ENCODE results near the gene NBPF4. TPM values are rescaled to one million over a fixed set of nuclear protein-coding genes. Genes with fewer than 3 reads are reported as not detected.
"Not testable (repeated sequence)": the region's sequence is repeated elsewhere in the genome, so short reads cannot be mapped to it uniquely, and the experiment has no call there.

NBPF4 gene, protein sequence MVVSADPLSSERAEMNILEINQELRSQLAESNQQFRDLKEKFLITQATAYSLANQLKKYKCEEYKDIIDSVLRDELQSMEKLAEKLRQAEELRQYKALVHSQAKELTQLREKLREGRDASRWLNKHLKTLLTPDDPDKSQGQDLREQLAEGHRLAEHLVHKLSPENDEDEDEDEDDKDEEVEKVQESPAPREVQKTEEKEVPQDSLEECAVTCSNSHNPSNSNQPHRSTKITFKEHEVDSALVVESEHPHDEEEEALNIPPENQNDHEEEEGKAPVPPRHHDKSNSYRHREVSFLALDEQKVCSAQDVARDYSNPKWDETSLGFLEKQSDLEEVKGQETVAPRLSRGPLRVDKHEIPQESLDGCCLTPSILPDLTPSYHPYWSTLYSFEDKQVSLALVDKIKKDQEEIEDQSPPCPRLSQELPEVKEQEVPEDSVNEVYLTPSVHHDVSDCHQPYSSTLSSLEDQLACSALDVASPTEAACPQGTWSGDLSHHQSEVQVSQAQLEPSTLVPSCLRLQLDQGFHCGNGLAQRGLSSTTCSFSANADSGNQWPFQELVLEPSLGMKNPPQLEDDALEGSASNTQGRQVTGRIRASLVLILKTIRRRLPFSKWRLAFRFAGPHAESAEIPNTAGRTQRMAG
- polyA plus RNA-seq (2011; rRNA removed) (0.37 and 0.56 TPM in 2 replicates), polyA plus RNA-seq (2017; fragmentation: RNase III; extraction: RNeasy Plus Mini Kit Qiagen cat#74134 plus additional on column Dnase treatment) (0.21 to 0.42 TPM (median 0.25 TPM) in 3 replicates), polyA minus RNA-seq (2011; rRNA and poly(A)+ RNA removed) (0.24 and 0.25 TPM in 2 replicates)
- 0.03 TPM in 2 replicates for polyA plus RNA-seq (2012; cell fraction: cytosol; rRNA removed)
- 0.11 and 0.16 TPM in 2 replicates for polyA plus RNA-seq (2012; cell fraction: nucleus; rRNA removed)

DNA sequence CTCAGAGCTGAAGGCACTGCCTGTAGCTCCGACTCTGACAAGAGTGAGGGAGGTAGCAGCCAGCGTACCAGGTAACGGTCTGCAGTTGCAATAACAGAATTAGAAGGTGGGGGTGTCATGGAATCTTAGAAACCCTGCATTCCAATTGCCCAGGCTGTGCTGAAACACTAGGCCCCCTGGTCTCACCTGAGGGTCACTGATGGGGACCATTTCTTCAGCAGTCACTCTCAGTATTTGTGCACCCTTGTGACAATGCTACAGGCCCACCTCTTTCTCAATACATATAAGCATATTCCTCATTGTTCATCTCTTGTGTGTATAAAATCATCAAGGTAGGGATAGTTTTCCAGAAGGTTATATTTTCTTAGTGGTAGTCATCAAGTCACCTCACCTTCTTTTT, at the start of gene NBPF4:
Gene NBPF4, minus strand, starts transcription at position 101 of the 400 bp plus-strand sequence. CDS start 315 bp downstream, outside the sequence.
- H3K4me2 ChIP-seq; CTCF ChIA-PET; FAIRE-seq; DNase-seq (ENCODE audit: low read depth in 1 of 2, low spot score in 1 of 2); H3K9me3 ChIP-seq; H3K4me3 ChIP-seq; POLR2A ChIA-PET; H3K4me1 ChIP-seq; H3K27ac ChIP-seq; ATAC-seq: not testable (repeated sequence)
- 80% methylated on average over 1 of the region's 3 CpGs for WGBS (ENCODE audit: missing lambda C conversion rate)

DNA sequence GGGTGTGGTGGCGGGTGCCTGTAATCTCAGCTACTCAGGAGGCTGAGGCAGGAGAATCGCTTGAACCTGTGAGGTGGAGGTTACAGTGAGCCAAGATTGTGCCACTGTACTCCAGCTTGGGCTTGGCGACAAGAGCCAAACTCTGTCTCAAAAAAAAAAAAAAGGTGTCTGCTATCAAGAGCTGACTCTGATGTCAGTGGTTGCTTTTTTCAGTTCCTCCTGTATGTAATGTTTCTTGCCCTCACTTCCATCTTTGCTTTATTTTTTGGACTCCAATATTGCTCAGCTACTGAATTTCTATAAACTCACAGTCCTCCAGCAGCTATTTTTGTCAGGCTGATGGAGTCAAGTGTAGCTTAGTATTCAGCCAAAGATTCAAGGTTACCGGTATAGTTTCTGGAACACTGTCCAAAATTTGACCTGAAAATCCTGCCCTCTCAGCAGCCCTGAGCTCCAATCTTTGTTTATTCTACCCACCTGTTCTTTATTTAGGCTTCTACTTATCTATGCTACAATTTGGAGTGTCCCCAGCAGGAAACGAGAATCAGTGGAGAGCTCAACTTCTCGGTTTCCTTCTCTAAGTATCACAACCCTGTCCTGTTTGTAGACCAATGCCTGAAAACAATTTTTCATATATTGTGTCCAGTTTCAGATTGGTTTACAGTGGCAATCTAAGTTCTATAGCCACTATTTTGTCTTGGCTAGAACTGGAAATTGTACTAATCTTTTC, 38.8 kb upstream of the NBPF4 start:
- H3K9me3 ChIP-seq; H3K4me2 ChIP-seq; DNase-seq (ENCODE audit: low read depth in 1 of 2, low spot score in 1 of 2); CTCF ChIA-PET; POLR2A ChIA-PET; H3K4me3 ChIP-seq; H3K27ac ChIP-seq; FAIRE-seq; H3K4me1 ChIP-seq; ATAC-seq: not testable (repeated sequence)
- WGBS (ENCODE audit: missing lambda C conversion rate), result no CpG with 5 or more reads among the region's 6 CpGs

DNA sequence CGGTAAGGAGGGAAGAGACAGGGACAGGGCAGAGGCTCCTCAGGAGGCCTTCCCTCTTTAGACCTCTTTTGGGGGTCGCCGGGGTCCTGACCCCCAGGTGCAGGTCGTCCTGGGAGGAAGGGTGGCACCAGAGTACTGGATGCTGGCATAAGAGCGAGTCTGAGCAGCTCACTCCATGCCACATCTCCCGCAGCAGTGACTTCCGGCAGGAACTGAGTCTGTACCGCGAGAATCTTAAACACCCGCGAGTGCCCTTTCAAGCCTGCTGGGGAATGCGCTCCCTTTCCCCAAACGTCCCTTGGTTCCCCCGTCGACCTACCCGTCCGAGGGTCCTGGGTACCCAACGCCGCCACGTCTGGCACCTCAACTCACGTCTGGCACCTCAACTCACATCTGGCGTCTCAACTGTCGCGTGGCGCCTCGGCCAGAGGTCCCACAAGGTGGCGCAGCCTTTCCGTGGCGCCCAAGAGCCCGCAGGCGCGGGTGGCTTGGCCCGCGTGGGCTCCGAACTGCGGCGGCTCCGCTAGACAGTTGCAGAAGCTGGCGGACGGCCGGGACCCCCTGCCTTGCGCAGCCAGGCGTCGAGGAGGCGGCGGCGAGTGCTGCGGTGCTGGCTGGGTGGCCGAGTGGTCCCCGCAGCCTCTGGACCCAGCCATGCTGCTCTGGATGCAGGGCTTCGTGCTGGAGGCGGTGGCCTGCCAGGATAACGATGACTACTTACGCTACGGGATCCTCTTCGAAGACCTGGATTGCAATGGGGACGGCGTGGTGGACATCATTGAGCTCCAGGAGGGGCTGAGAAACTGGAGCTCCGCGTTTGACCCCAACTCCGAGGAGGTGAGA, 28.8 kb upstream of the NBPF4 start:
- FAIRE-seq; CTCF ChIA-PET; POLR2A ChIA-PET; H3K4me2 ChIP-seq; H3K9me3 ChIP-seq; H3K4me3 ChIP-seq; H3K27ac ChIP-seq; DNase-seq (ENCODE audit: low read depth in 1 of 2, low spot score in 1 of 2); H3K4me1 ChIP-seq: not testable (repeated sequence)
- peak; percentile 70 to 72 for ATAC-seq
- whole genome bisulfite sequencing (ENCODE audit: missing lambda C conversion rate), result no CpG with 5 or more reads among the region's 61 CpGs

DNA sequence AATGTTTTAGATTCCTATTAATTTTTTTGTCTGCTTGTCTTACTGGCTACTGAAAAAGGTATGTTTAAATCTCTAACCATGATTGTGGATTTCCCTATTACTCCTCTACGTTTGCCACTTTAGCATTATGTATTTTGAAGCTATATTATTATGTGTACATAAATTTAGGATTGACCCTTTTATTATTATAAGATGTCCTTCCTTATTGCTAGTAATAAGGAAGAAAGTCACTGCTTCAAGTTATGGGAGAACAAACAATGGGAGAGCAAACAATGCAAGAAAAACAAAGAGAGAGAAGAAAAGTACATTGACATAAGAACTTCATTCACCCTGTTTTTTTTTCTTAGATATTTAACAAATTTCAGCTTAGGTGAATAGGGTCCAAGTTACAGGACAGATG, 23.2 kb upstream of the NBPF4 start:
- CTCF ChIA-PET; FAIRE-seq; POLR2A ChIA-PET; DNase-seq (ENCODE audit: low read depth in 1 of 2, low spot score in 1 of 2); H3K9me3 ChIP-seq; H3K27ac ChIP-seq; ATAC-seq; H3K4me2 ChIP-seq; H3K4me1 ChIP-seq; H3K4me3 ChIP-seq: not testable (repeated sequence)
- WGBS (ENCODE audit: missing lambda C conversion rate), result 6% methylated on average over 1 of the region's 1 CpG

DNA sequence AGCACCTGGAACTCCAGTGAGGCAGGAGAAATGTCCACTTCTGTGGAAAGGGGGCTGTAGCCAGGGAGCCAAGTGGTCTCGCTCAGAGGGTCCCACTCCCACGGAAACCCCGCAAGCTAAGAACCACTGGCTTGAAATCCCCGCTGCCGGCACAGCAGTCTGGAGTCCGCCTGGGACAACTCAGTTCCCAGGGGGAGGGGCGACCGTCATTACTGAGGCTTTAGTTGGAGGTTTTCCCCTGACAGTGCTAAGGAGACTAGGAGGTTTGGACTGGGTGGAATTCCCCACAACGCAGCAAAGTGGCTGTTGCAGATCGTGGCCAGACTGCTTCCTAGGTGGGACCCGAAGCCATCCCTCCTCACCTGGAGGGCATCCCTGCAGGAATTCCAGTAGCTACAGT, 18.1 kb upstream of the NBPF4 start:
- H3K4me1 ChIP-seq; ATAC-seq; H3K9me3 ChIP-seq; FAIRE-seq; H3K4me2 ChIP-seq; H3K4me3 ChIP-seq; DNase-seq (ENCODE audit: low read depth in 1 of 2, low spot score in 1 of 2); POLR2A ChIA-PET; CTCF ChIA-PET; H3K27ac ChIP-seq: not testable (repeated sequence)
- WGBS (ENCODE audit: missing lambda C conversion rate), result no CpG with 5 or more reads among the region's 11 CpGs

DNA sequence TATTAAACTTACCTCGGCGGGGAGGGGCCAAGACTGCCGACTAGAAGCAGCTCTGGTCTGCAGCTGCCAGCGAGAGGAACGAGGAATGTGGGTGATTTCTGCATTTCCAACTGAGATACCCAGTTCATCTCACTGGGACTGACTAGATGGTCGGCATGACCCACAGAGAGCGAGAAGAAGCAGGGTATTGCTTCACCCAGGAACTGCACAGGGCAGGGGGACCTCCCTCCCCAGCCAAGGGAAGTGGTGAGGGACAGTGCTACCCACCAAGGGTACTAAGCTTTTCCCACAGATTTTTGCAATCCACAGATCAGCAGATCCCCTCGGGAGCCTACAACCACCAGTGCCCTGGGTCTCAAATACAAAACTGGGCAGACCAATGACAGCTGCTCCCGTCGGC, 17.6 kb upstream of the NBPF4 start:
- H3K9me3 ChIP-seq; ATAC-seq; H3K27ac ChIP-seq; DNase-seq (ENCODE audit: low read depth in 1 of 2, low spot score in 1 of 2); POLR2A ChIA-PET; FAIRE-seq; H3K4me1 ChIP-seq; H3K4me3 ChIP-seq; H3K4me2 ChIP-seq; CTCF ChIA-PET: not testable (repeated sequence)
- no CpG with 5 or more reads among the region's 10 CpGs for WGBS (ENCODE audit: missing lambda C conversion rate)

DNA sequence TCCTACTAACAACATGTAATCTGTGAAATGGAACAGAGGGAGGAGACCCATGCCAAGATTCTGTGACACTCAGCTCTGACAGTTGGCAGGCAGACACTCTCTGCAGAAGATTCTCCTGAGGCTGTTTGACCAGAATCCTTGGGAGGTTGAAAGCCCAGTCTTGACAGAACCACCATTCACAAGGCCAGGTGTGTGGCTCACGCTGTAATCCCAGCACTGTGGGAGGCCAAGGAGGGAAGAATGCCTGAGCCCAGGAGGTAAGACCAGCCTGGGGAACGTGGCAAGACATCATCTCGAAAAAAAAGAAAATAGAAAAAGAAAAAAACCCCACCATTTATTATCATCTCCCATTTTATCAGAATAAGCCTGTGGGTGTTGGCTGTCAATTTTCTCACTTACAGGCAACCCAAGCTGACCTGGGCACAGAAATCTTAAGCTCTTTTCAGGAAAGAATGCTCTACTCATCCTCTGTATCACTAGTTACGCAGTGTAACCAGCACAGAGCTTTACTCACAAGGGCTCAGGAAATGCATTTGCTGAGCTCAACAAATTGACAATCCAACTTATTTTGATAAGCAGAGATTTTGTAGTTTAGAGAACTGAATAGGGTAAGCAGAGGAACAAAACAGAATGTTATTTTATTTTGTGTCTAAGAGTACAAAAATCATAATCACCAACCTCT, 16.8 kb upstream of the NBPF4 start:
- H3K9me3 ChIP-seq; ATAC-seq; H3K27ac ChIP-seq; FAIRE-seq; DNase-seq (ENCODE audit: low read depth in 1 of 2, low spot score in 1 of 2); H3K4me3 ChIP-seq; H3K4me1 ChIP-seq; H3K4me2 ChIP-seq; CTCF ChIA-PET; POLR2A ChIA-PET: not testable (repeated sequence)
- WGBS (ENCODE audit: missing lambda C conversion rate), result no CpG with 5 or more reads among the region's 4 CpGs

DNA sequence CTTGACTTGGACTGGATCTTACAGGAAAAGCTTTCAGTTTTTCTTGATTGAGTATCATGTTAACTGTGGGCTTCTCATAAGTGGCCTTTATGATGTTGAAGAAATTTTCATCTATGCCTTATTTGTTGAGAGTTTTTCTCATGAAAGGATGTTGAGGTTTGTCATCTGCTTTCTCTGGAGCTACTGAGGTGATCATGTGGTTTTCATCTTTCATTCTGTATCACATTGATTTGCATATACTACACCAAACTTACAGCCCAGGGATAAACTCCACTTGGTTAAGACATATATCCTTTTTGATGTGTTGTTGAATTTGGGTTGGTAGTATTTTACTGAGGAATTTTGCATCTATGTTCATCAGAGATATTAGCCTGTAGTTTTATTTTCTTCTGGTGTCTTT, 11.6 kb upstream of the NBPF4 start:
- H3K4me2 ChIP-seq; H3K4me1 ChIP-seq; H3K9me3 ChIP-seq; CTCF ChIA-PET; DNase-seq (ENCODE audit: low read depth in 1 of 2, low spot score in 1 of 2); FAIRE-seq; H3K27ac ChIP-seq; H3K4me3 ChIP-seq; POLR2A ChIA-PET; ATAC-seq: not testable (repeated sequence)

DNA sequence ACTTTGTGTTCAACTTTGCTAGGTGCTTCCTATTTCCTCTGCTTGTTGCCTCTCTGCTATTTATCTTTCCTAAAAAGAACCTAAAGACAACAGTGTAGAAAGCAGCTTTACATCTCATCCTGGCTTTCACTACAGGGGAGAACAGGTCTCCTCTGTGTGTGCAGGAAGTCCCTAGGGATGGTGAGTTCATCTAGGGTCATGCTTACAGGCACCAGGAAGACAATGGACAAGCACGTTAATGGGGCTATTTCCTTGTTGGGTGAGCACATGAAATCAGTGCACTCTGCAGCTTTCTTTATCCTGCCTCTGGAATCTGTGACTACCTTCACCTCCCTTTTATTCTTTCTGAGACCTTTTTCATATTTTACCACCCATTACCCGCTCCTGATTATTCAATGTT, 4.5 kb downstream of the NBPF4 start:
- ATAC-seq; H3K4me2 ChIP-seq; DNase-seq (ENCODE audit: low read depth in 1 of 2, low spot score in 1 of 2); H3K4me1 ChIP-seq; H3K4me3 ChIP-seq; H3K9me3 ChIP-seq; FAIRE-seq; H3K27ac ChIP-seq; POLR2A ChIA-PET; CTCF ChIA-PET: not testable (repeated sequence)
- no CpG with 5 or more reads among the region's 2 CpGs for WGBS (ENCODE audit: missing lambda C conversion rate)

DNA sequence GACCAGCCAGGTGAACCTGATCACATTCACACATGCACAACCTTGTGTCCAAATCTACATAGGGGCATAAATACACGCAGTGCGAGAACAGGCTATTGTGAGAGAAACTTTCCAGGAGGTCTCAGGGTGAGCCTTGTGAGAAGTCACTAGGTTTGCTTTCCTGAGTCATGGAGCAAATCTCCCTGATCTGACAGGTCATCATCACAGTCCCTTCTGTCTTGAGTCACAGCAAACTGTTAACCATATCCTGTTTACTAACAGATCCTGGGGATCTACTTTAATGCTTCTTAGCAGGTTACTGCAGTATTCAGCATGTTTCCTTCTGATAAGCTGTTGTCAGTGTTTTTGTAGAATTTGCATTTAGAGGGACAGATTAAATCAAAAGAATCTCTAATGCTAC, 8.6 kb downstream of the NBPF4 start:
- H3K4me1 ChIP-seq; H3K4me2 ChIP-seq; H3K4me3 ChIP-seq; H3K9me3 ChIP-seq; POLR2A ChIA-PET; H3K27ac ChIP-seq; DNase-seq (ENCODE audit: low read depth in 1 of 2, low spot score in 1 of 2); CTCF ChIA-PET; FAIRE-seq: not testable (repeated sequence)
- peak in 1 of 2 experiments; percentile 71; a peak in 2 of 6 replicates for ATAC-seq
- WGBS (ENCODE audit: missing lambda C conversion rate), result no CpG with 5 or more reads among the region's 2 CpGs
